Gastrocnemius medialis (tissue), 4 donors: Measurements from ENCODE around the gene NRG3.

Source experiments
- POLR2A ChIP-seq, 2 donors: fragments of 450-650 bp; IDR thresholded peaks; one replicate each; pipeline ENCODE4 v1.6.1; 2017; ENCODE audit warnings: antibody characterized with exemption in 2 of 2, mild to moderate bottlenecking in 2 of 2, moderate library complexity in 2 of 2
- TF ChIP-seq, protein P1 (sequence below), 5 experiments: fragments of 450-650 bp in 3 of 5; fragments of 200-600 bp in 2 of 5; sonication (generic) in 2 of 5; IDR thresholded peaks in 4 of 5; conservative IDR thresholded peaks in 1 of 5; 1 replicate in 4 of 5; 2 replicates in 1 of 5; pipeline ENCODE4 v1.5.1; 2016 to 2019; ENCODE audit warnings: antibody characterized with exemption in 5 of 5, mild to moderate bottlenecking in 3 of 5, moderate library complexity in 3 of 5

GRCh38 chr10:82128527-82128926, 253.5 kb downstream of the NRG3 start:
- no peak for TF ChIP-seq POLR2A (IDR thresholded peaks at IDR 0.05)
- TF ChIP-seq, protein P1, sequence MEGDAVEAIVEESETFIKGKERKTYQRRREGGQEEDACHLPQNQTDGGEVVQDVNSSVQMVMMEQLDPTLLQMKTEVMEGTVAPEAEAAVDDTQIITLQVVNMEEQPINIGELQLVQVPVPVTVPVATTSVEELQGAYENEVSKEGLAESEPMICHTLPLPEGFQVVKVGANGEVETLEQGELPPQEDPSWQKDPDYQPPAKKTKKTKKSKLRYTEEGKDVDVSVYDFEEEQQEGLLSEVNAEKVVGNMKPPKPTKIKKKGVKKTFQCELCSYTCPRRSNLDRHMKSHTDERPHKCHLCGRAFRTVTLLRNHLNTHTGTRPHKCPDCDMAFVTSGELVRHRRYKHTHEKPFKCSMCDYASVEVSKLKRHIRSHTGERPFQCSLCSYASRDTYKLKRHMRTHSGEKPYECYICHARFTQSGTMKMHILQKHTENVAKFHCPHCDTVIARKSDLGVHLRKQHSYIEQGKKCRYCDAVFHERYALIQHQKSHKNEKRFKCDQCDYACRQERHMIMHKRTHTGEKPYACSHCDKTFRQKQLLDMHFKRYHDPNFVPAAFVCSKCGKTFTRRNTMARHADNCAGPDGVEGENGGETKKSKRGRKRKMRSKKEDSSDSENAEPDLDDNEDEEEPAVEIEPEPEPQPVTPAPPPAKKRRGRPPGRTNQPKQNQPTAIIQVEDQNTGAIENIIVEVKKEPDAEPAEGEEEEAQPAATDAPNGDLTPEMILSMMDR (IDR thresholded peaks at IDR 0.05 in 4 of 5, conservative IDR thresholded peaks at IDR 0.05 in 1 of 5) = no peak
